Rectal smooth muscle tissue (tissue), 1 donor: ENCODE data around the gene POLA1.
A peak's percentile ranks its signal among the peaks of the same experiment; 100 is the strongest.

Experiments
- H3K27ac ChIP-seq: one replicate; pipeline ENCODE4 v1.7.0; 2013; ENCODE audit warnings: low read depth, low read length, inconsistent platforms
- H3K27me3 ChIP-seq: one replicate; pipeline ENCODE4 v1.7.0; 2013; ENCODE audit warnings: low read length; ENCODE audit not compliant: control insufficient read depth, insufficient read depth
- H3K36me3 ChIP-seq: one replicate; pipeline ENCODE4 v1.7.0; 2013; ENCODE audit warnings: low read length; ENCODE audit not compliant: control insufficient read depth, insufficient read depth
- H3K4me1 ChIP-seq: one replicate; pipeline ENCODE4 v1.7.0; 2013; ENCODE audit warnings: low read length; ENCODE audit not compliant: control insufficient read depth, insufficient read depth
- H3K4me3 ChIP-seq: one replicate; pipeline ENCODE4 v1.7.0; 2013; ENCODE audit warnings: low read length
- H3K9ac ChIP-seq: one replicate; pipeline ENCODE4 v1.7.0; 2013; ENCODE audit warnings: low read length

Gene POLA1

DNA sequence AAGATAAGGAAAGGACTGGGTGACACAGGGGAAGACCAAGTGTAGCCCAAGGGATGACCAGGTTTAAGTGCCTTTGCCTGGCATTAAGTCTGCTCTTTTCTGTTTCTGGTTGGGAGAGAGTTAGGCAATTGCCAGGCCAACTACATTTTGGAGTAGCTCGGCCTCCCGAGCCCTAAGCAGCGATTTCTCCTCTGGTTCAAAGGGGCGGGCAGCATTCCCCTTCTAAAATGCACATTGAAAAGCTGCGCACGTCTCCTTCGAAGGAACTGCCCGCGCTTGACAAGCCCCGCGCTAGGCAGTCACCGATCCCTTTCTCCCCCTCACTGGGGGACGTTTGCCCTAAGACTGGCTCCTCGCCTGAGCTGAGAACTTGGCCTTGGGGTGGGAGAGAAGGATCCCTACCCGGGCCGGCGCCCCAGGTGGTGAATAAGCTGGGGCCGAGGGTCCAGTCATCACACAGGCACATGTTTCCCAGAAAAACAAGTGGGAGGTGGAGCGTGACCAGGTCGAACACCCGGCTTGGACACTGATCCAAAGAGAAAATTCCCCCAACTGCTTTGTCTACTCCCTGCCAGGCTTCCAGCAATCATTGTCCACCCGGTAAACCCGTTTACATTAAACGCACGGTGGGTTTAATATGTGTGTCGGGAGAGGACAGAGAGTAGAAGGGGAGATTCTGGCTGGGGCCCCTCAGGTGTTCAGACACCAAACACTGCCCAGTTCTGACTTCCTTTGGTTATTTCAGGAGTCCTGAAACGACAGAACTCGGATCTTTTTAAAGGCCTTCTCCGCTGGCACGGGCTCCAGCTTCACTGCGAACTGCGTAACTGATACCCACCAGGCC lies 318.1 kb downstream of the POLA1 start:
- H3K4me3 ChIP-seq, result no peak overlapping the region

DNA sequence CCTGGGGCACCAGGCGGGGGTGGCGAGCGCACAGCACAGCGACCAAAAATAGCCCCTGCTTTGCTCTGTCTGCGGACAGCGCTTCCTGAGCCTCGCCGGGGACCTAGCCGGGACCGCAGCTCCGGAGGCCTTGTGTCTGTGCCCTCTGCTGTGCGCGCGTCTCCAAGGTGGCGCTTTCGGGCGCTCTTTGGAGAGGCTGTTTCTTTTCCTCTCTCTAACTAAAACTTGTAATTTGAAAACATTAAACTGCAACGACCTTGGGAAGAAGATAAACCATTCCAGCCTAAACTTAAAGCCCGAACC lies 318.7 kb downstream of the POLA1 start:
- Histone ChIP-seq H3K9ac (no peak overlapping the region), H3K27me3 (peaks cover 48% of the 10 kb centered on the region), H3K4me3 (no peak overlapping the region)

More for the DNA sequence above, 318.1 kb downstream of the POLA1 start:
- Histone ChIP-seq H3K27me3 (peaks cover 48% of the 10 kb centered on the region), H3K4me1 (no peaks in the 10 kb centered on the region), H3K9ac (no peak overlapping the region), H3K27ac (no peak overlapping the region), H3K36me3 (no peaks in the 10 kb centered on the region)

DNA sequence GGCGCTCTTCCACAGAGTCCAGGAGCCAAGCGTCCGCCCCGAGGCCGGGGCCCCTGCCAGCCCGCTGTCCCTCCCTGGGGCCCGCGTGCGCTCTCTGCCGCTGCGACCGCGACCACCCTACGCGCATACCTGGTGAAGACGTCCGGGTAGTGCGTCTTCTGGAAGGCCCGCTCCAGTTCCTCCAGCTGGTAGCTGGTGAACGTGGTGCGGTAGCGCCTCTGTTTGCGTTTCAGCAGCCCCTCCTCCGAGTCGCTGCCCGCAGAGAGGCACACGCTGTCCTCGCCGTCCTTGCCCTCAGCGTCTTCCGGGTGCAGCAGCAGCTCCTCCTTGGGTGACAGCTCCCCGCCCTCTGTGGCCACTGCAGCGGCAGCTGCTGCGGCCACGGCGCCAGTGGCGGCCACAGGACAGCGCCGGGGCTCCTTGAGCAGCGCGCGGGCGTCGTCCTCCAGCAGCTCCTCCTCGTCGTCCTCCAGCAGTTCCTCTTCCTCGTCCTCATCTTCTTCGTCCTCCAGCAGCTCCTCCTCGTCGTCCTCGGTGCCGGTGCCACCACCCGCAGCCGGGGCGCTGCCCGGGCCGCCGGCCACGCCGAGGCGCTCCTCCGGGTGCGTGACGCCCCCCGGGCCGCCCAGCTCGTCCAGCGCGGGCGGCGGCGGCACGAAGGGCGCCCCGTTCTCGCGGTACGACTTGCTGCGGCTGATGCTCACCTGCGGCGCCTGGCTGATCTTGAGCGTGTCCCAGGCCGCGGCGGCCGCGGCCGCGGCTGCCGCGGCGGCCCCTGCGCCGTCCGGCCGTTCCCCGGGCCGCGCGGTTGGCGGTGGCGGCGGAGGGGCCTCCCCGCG lies 319.3 kb downstream of the POLA1 start:
- no peaks in the 10 kb centered on the region for H3K4me1 ChIP-seq
- H3K27ac ChIP-seq, result no peak overlapping the region
- no peaks in the 10 kb centered on the region for H3K36me3 ChIP-seq
- no peak overlapping the region for H3K9ac ChIP-seq
- H3K27me3 ChIP-seq, result peaks cover 42% of the 10 kb centered on the region
- H3K4me3 ChIP-seq, result peak overlapping the region; percentile 29

More for the DNA sequence above, 318.7 kb downstream of the POLA1 start:
- H3K4me1 ChIP-seq, result no peaks in the 10 kb centered on the region
- no peaks in the 10 kb centered on the region for H3K36me3 ChIP-seq
- H3K27ac ChIP-seq, result no peak overlapping the region

- peaks cover 36% of the 10 kb centered on the region for H3K27me3 ChIP-seq
- H3K27ac ChIP-seq, result no peak overlapping the region
- H3K4me1 ChIP-seq, result no peaks in the 10 kb centered on the region
- no peak overlapping the region for H3K4me3 ChIP-seq
- H3K36me3 ChIP-seq, result no peaks in the 10 kb centered on the region
- H3K9ac ChIP-seq, result no peak overlapping the region
These were observed 320.1 kb downstream of the POLA1 start for GRCh38 chrX:25013632-25014365.

- Histone ChIP-seq H3K27me3 (peaks cover 34% of the 10 kb centered on the region), H3K9ac (no peak overlapping the region), H3K4me3 (no peak overlapping the region), H3K36me3 (no peaks in the 10 kb centered on the region), H3K4me1 (no peaks in the 10 kb centered on the region), H3K27ac (no peak overlapping the region)
These were observed 320.7 kb downstream of the POLA1 start for GRCh38 chrX:25014366-25014838.

DNA sequence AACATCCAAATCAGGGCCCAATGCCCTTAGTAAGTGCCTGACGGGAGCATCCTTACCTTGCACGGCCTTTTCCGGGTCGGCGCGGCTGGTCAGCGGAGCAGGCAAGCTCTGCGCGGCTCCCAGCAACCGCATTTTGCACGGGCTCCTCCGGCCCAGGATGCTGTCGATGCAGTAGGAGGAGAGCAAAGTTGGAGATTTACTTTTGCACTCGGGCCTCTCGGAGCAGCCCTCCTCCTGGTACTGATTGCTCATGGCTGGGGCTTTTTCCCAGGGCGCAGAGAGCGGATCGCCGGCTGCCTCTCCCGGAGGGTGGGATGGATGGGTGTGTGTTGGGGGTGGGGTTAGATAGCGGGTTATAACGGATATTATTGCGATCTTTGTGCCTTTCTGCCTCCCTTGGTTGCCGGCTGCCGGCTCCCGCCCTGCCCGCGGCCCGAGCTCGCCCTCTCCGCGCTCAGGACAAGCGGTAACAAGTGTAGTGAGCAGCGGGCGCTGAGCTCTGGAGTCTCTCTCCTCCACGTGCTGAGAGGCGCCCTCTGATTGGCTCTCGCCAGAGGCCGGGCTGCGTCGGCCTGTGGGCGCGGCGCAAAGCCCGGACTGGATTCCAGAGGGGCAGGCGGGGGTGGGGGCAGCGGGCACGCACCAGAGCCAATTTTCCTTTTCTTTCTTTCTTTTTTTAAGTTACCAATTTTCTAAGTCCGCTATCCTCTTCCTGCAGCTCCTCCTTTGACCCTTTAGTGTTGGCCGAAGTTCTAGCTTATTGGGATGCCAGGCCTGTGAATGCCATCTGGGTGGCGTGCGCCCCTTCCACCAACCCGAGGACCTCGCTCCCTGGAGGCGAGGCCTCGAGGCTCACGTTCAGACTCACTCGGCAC lies 322.0 kb downstream of the POLA1 start, which contains the start of gene ARX:
Gene ARX, minus strand, starts transcription at position 480 of the 875 bp plus-strand sequence. Its CDS starts 228 bp downstream, at position 252.
- Histone ChIP-seq H3K36me3 (no peaks in the 10 kb centered on the region), H3K27ac (no peak within 1 kb of the TSS), H3K27me3 (peaks cover 33% of the 10 kb centered on the region), H3K4me1 (no peaks in the 10 kb centered on the region), H3K4me3 (no peak within 1 kb of the TSS), H3K9ac (no peak within 1 kb of the TSS)

DNA sequence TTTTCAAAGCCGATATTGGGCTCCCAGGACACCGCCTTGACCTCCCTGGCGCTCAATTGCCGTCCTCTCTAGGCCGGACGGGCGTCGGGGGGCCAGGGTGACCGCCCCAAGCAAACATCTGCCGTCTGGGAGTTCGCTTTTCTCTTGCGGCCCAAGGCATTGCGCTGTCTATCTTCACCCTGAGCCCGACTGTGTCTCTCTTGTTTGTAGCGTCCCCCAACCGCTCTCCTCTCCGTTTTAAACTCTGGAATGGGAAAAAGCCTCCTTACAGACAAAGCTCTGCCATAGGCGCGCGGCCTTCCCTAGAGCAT lies 322.6 kb downstream of the POLA1 start:
- Histone ChIP-seq H3K27ac (no peak overlapping the region), H3K4me1 (no peaks in the 10 kb centered on the region), H3K9ac (no peak overlapping the region), H3K36me3 (no peaks in the 10 kb centered on the region), H3K4me3 (no peak overlapping the region), H3K27me3 (peaks cover 39% of the 10 kb centered on the region)

- no peak overlapping the region for H3K27ac ChIP-seq
These were observed 323.4 kb downstream of the POLA1 start for GRCh38 chrX:25016938-25017598.

GRCh38 chrX:25017667-25018247 lies 324.0 kb downstream of the POLA1 start:
- no peaks in the 10 kb centered on the region for H3K36me3 ChIP-seq
- peaks cover 48% of the 10 kb centered on the region for H3K27me3 ChIP-seq
- no peak overlapping the region for H3K27ac ChIP-seq
- H3K4me3 ChIP-seq, result no peak overlapping the region
- no peak overlapping the region for H3K9ac ChIP-seq
- no peaks in the 10 kb centered on the region for H3K4me1 ChIP-seq

More at GRCh38 chrX:25016938-25017598, 323.4 kb downstream of the POLA1 start:
- Histone ChIP-seq H3K4me3 (no peak overlapping the region), H3K27me3 (peaks cover 42% of the 10 kb centered on the region), H3K9ac (no peak overlapping the region), H3K4me1 (no peaks in the 10 kb centered on the region), H3K36me3 (no peaks in the 10 kb centered on the region)

GRCh38 chrX:25018682-25019081 lies 325.0 kb downstream of the POLA1 start:
- Histone ChIP-seq H3K27me3 (peaks cover 53% of the 10 kb centered on the region), H3K36me3 (no peaks in the 10 kb centered on the region), H3K4me3 (no peak overlapping the region), H3K9ac (no peak overlapping the region), H3K27ac (no peak overlapping the region), H3K4me1 (no peaks in the 10 kb centered on the region)
